ENCODE results near the gene CACNA1H.

CACNA1H gene

GRCh38 chr16:1159325-1159972 is 6.5 kb downstream of the CACNA1H start:
- DNase-seq: no peak

- no peak for DNase-seq
These were observed 7.3 kb downstream of the CACNA1H start for GRCh38 chr16:1159973-1160772.

- no peak for DNase-seq
These were observed 8.0 kb downstream of the CACNA1H start for GRCh38 chr16:1160773-1161348.

- no peak for DNase-seq
These were observed 10.0 kb downstream of the CACNA1H start for GRCh38 chr16:1162701-1163566.

- no peak for DNase-seq
These were observed 10.7 kb downstream of the CACNA1H start for GRCh38 chr16:1163567-1164055.

GRCh38 chr16:1164382-1164781 is 11.5 kb downstream of the CACNA1H start:
- DNase-seq: no peak

GRCh38 chr16:1164975-1165374 is 12.1 kb downstream of the CACNA1H start:
- no peak for DNase-seq

- DNase-seq: no peak
These were observed 12.6 kb downstream of the CACNA1H start for GRCh38 chr16:1165511-1165910.

GRCh38 chr16:1167276-1168107 is 14.6 kb downstream of the CACNA1H start:
- peak; percentile 58 for DNase-seq

GRCh38 chr16:1168837-1169236 is 15.9 kb downstream of the CACNA1H start:
- DNase-seq: no peak

- no peak for DNase-seq
These were observed 16.6 kb downstream of the CACNA1H start for GRCh38 chr16:1169285-1170075.

- DNase-seq: no peak
These were observed 17.1 kb downstream of the CACNA1H start for GRCh38 chr16:1170076-1170418.

GRCh38 chr16:1171001-1171400 is 18.1 kb downstream of the CACNA1H start:
- DNase-seq: no peak

- DNase-seq: no peak
These were observed 19.0 kb downstream of the CACNA1H start for GRCh38 chr16:1171854-1172428.

- no peak for DNase-seq
These were observed 19.7 kb downstream of the CACNA1H start for GRCh38 chr16:1172651-1173050.

- no peak for DNase-seq
These were observed 21.0 kb downstream of the CACNA1H start for GRCh38 chr16:1173788-1174451.

- no peak for DNase-seq
These were observed 21.8 kb downstream of the CACNA1H start for GRCh38 chr16:1174477-1175357.

GRCh38 chr16:1175566-1176279 is 22.8 kb downstream of the CACNA1H start:
- no peak for DNase-seq

Measured in NCI-H774 (cell line).